HG03521 (cell line): ENCODE measurements around the gene MED22.
"Not testable (repeated sequence)": the region's sequence is repeated elsewhere in the genome, so short reads cannot be mapped to it uniquely, and the experiment has no call there.

ENCODE experiments used
- ATAC-seq: cut with Tn5 transposase; IDR thresholded peaks from one replicate; pipeline ENCODE4 v1.9.1; 2021; ENCODE audit warnings: mild to moderate bottlenecking, moderate library complexity; ENCODE audit not compliant: unreplicated experiment

Gene MED22

DNA sequence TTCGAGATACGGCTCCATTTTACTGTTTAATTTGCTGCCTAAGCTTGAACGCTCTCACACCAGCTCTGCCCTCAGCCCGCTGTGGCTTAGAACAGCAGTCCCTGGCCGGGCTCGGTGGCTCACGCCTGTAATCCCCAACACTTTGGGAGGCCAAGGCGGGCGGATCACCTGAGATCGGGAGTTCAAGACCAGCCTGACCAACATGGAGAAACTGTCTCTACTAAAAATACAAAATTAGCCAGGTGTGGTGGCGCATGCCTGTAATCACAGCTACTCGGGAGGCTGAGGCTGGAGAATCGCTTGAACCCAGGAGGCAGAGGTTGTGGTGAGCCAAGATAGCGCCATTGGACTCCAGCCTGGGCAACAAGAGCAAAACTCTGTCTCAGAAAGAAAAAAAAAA, 29.3 kb upstream of the MED22 start:
- not testable (repeated sequence) for ATAC-seq

DNA sequence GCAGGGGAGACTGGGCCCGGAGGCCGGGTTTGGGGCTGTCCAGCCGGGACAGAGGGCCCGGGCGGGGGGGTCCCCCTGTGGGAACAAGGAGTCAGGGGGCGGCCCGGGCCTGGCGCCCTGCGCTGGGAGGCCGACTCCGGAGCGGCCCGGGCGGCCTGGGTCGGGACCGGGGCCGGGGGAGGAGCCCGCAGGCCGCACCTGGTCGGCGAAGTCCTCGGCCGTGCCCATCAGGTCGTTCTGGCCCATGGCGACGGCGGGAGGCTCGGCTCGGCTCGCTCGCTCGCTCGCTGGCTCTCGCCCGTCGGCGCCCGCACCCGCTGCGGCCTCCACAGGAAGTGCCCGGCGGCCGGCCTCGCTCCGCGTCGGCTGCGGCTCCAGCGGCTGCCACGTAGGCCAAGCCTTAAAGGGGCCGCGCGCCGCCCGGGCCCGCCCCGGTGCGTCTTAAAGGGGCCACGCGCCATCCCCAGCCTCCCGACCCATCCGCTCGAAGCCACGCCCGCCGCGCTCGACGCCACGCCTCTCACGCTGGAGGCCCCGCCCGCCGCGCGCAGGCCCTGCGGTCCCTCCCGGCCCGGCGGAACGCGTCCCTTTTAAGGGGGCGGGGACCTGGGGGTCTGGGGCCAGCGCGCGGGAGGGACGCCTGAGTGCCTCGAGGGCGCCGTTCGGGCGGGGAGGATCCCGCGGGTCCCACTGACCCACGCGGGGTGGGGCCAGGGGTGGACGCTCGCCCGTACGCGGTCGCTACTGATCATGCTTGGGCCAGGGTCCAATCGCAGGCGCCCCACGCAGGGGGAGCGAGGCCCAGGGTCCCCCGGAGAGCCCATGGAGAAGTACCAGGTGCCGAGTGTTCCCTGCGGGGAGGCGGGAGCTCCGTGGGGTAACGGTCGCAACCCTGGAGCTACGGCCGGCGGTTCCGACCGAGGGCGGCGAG, 28.1 kb upstream of the MED22 start, which contains the start of the genes STKLD1 and SURF4:
STKLD1 (plus strand) TSS at position 643 of the 931 bp plus-strand sequence; CDS start at position 751, 108 bp downstream.
SURF4 (minus strand) TSS at position 337 of the 931 bp plus-strand sequence; CDS start at position 246, 91 bp downstream.
- ATAC-seq = peak; percentile 92

DNA sequence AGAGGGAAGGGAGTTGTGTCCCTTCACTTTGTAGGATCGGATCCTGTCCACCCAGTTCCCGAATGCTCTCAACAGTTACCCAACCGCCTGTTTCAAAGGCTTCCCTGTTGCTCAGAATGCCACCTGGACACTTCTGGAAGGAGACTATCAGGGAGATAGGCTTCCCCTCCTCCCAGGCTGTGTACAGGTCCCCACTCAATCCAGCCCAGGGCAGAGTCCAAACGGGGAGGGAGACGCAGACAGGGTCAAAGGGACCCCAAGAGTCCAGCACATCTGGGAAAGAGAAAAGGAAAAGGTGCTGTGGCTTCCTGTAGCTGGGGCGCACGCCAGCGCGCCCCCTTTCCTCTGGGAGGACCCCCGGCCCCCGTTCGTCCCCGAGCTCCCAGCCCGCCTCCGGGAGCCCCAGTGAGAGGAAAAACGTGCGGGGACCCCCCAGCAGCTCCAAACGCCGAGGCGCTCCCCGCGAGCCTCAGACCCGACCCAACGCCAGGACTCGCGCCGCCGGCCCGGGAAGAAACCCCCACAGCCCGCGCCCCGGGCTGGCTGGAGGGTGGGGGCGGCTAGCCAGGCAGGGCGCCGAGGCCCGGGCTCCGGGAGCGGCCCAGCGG, 27.3 kb upstream of the MED22 start:
- no peak for ATAC-seq

DNA sequence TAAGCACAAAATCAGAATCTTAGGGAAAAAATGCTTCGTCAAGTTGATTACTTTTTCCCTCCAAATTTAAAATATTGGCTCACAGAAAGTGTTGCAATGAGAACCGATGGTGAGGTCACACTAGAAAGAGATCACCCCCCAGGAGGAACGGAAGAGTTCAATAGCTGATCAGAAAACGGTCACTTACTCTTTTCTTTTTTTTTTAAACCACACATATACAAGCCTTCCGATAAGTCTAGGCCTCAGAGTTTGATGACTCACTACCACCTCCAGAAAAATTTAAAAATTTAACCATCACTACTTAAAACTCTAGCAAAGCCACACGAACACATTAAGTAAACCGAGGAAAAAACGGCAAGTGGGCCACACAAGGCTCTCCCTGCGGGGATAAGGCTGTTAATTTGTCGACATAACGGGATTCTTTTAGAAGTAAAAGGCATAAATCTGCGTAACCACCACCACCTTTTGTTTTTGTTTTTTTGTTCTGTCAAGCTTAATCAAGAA, 26.7 kb upstream of the MED22 start:
- ATAC-seq = no peak

DNA sequence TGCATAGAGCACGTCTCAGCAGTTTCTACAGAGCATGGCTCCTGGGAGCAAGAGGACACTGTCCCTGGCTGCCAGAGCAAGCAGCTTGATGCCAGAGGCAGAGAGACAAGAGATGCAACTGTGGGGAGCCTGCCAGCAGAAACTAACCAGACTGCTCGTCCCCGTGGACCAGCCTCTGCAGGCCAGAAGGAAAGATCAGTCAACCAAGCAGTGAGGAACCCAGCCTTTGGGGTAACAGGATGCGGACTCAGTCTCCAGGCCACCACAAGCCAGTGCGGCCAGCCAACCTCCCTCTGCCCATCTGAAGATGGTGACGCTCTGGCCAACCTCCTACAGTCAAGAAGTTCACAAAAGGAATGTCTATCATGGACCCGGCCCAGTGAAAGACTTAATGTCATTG, 24.2 kb upstream of the MED22 start:
- ATAC-seq = no peak

DNA sequence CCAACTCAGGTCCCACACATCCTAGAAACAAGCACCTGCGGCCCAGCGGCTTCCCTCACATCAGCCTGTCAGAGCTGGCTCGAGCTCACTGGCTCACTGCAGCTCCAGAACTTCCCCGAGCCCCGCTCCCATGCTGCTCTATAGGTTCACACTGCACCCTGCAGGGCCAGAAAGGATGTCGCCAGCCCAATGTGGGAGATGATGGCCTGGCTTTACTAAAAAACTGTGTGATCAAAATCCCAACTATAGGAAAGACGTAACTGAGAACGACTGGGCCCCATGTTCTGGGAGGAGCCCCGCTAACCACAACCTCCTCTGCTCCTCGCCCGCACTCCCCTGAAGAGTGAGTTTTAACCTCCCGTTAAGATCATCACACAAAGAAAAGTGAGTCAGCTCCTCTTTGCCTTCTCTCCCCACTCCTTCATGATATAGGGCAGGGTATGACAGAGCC, 23.4 kb upstream of the MED22 start:
- no peak for ATAC-seq

DNA sequence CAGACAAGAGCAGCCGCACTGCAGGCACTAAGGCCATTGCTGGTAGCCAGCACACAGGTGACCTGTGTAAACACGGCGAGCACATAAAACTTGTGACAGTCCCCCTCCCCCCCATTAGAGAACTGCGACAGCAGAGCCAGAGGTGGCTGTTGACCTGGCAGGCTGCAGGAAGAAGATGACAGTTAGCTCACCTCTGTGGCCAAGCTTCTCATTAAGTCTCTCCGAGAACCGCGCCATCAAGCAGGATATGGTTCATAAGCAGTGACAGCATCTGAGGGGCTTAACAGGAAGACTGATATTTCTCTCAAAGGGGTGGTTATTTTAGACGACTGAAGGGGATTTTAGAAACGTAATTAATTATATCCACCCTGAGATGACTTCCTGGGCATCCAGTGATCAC, 22.8 kb upstream of the MED22 start:
- no peak for ATAC-seq

DNA sequence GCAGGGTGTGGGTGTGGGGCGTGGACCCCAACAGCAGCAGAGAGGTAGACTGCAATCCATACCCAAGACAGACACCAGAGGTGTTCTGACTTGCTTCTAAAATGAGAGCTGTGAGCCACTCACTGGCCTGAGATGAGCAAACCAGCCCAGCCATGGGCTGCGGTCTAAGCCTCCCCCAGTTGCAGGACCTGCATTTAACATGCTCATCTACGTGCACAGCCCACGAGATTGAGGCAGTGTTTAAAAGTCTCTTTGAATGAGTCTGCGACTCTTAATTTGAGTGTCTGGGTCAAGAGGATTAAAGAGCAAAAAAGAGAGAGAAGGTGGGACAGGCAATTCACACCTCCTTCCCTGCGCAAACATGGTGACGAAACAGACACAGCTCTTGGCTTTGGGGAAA, 22.0 kb upstream of the MED22 start:
- ATAC-seq = no peak

DNA sequence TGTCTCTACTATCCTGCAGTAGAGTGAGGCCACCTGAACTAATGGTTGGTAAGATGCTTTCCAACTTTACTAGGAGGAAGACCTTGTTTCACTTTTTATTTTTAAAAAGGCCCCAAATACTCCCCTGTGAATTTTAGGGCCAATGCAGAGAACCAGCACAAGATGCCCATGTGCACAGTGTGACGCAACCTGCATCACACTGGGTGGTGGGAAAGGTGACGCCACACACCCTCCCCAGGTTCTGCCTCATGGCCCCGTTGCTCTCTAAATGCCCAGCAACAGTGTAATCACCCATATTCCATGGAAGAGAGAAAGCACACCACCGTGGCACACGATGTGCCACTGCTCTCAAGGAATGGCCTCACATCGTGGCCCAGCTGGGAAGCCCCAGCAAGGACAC, 21.5 kb upstream of the MED22 start:
- ATAC-seq = no peak

DNA sequence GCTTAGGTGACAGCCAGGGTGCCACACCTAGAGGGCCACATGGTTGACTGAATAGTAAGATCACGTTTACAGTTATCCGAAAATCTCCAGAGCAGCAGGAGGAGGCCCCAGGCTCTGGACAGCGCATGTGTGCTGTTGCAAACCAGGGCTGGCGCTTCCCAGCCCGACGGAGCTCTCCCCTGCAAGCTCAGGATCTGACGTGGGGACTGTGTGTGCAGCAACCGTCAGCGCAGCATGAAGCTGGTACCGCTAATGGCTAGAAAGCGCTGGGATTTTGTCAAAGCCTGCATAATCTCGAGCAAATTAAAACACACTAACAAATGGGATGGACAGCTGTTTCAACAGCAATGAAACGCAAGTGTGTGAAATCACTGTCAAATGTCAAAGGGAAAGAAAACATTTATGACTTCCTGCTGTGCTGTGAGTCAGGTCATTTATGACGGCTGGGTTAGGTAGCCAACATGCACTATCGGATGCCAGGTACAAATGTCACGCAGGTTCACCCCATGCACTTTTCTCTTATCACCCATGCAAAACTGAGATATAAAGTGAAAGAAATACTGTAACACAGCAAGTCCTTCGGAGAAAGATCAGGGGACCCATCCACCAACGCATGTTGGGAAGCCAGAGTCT, 20.4 kb upstream of the MED22 start:
- no peak for ATAC-seq

DNA sequence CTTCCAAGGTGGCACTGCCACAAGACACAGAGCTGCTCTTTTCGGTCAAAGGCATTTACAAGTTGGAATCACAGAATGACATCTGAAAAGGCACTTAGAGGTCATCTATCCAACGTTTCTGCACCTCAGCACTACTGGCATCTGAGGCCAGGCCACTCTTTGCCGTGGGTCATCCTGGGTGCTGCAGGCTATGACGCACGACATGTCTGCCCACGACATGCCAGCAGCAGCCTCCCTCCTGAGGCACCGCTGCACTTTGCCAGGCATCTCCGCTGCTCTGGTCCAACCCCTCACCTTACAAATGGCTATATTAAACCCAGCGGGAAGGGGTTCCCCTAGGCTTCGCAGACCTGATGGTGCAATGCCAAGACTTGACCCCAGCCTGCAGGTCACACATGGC, 19.8 kb upstream of the MED22 start:
- no peak for ATAC-seq

DNA sequence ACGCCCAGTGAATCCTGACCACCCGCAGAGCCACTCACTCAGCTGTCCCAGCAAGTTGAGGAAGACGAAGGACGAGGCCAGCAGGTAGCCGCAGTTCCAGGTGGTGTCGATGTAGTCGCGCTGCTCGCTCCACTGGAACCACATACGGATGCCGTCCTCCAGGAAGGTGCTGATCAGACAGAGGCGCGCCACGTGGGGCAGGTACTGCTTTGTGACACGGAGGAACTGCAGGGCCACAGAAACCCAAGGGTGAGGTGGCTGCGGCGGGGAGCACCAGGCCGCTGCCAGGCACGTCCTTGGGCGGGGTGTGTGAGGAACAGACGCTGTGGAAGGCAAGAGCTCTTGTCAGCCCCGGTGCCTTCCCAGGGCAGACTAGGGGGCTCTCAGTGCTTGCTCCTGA, 19.3 kb upstream of the MED22 start:
- ATAC-seq = no peak

DNA sequence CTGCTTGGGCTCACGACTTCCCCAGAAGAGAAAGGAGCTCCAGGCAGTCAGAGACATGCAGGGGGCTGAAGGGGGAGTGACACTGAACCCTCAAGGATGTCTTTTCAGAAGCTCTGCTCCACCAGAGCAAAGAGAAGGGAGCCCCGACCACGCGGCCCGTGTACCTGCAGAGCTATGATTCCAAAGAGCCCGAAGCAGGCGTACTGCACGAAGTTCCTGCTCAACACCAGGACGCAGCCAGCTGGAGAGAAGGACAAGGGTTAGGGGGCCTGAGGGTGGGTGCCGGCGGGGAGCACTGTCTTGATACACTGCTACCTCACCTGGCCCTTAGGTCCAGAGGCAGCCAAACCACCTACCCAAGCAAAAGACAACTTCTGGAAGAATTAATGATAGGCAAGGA, 18.5 kb upstream of the MED22 start:
- ATAC-seq = no peak

DNA sequence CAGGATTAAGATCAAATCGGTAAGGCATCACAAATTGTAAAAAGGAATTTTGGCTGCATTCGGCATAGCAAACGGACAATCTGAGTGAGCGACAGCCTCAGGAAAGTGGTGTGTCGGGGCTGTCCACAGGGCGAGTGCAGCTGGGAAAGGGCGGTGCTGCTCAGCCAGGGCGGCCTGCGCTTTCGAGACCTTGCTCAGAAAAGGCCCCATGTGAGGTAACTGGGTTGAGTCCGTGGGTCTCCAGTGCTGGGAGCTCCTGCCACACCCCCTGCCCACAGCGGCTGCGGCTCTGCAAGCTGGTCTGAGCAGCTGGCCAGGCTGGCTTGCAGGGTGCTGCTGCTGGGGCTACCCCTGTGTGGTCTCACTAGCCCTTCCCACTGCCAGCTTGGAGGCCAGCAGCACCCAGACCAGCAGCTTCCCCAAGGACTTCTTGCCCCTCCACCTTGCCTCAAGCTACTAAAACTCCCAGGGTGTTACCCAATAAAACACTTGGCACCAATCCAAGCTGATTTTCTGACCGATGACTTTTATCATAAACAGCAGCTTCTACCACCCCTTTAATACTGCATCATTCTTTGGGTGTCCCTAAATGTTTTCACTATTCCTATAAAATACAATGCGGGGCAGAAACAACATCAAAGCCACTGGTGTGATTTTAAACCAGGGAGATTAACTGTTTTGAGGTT, 14.6 kb upstream of the MED22 start:
- no peak for ATAC-seq

DNA sequence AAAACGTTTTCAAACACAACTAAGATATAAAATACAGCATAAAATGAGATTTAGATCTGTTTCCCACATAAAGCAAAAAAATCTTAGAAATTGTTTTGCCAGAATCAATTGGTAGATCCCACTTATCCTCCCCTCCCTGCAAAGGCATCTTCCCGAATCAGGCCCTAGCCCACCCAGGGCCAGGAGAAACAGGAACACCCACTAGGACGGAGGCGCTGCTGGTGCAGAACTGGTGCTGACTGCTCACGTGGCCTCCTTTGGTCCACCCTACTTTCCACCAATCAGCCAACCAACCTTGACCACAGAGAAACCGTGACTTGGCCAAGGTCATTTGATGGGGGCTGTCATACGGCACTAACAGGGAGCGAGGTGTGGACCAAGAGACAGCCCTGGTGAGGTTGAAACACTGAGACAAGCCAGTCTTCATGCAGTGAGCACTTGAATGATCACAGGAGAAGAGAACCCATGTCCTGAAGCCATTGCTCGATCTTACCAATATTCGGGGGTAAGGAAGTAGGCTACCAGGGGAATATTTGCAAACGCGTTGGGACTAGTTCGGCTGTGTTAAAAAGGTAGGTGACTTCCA, 13.7 kb upstream of the MED22 start:
- ATAC-seq = no peak

DNA sequence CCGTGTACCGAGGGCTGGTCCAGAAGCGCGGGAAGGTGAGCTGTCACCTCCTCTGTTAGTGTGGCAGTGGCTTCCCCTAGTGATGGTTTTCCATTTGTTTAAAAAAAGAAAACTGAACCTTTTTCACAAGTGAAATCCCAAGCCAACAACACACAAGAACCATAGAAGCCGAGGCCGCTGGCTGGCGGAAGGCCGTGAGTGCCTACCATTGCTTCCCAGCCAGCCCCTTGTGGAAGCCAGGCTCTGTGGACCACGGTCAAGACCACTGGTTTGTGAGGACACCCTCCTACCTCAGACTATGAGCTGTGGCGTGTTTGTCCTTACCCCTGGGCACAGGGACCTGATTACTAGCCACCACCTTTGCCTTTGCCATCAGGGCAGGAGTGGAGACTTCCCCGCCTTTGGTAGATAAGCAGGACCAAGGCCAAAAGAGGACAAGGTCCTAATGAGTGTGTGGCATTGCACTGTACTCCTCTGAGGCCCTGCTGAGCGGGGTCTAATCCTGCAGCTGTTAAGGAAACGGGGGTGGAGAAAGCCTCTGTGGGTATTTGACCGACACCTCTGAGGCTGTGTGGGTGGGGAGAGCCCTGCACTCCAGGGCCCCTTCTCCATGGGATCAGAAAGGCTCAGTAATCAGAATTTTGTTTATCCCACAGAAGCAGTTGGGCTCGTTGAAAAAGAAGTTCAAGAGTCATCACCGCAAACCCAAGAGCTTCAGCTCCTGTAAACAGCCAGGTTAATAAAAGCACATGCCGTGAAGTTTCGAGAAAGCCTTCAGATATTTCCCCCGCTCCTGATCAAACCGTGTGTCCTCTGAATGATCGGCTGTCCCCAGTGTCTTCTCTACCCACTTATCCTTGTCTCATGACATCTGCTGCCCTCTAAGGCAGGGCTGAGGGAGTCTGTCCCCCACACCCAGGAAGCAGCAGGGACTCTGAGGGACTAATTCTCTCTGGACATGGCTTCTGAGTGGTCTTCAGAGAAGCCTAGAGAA, 12.8 kb upstream of the MED22 start:
- no peak for ATAC-seq

DNA sequence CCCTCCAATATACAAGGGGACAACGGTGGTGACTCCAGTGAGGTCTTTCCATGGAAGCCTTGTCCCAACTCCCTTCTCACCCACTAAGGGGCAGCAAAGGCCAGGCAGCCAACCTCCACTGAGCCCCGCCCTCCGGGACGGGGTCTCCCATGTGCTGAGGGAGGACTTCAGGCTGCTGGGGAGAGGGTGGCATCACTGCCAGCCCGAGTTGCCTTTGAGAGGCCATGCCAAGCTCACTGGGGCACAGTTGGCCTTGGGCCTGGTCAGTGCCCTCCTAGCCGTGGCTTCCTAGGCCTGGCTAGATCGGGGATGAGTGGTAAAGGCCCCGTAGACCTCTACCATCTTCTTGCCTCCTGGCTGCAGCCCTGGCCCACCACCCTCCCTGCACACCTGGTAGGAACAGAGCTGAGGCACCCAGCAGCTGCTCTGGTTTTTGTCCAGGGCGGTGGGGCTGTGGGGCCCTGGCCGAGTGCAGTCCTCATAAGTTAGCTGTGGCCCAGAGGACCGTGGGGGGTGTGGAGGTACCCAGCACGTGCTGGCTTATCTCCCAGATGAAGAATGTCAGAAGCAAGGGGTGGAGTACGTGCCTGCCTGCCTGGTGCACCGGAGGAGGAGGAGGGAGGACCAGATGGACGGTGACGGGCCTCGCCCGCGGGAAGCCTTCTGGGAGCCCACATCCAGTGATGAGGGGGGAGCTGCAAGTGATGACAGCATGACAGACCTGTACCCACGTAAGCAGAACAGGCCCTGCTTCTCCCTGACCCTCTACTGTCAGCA, 11.7 kb upstream of the MED22 start:
- no peak for ATAC-seq

DNA sequence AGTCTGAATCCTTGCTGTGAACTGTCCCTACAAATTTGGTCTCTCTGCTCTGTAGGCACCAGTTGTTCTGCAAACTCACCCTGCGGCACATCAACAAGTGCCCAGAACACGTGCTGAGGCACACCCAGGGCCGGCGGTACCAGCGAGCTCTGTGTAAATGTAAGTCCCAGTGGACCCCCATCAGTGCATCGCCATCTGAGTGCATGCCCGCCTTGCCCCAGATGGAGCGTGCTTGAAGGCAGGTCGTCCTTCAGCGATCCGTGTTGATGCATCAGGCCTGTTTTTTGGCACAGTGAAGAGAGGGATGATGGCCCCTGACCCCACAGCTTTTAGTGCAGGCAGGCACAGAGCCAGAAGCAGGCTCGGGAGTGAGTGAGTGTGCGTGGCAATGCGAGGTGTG, 9.7 kb upstream of the MED22 start:
- no peak for ATAC-seq
